H9 (cell line): ENCODE data around the gene TMEM109. TPM values are rescaled to one million over a fixed set of nuclear protein-coding genes. Genes with fewer than 3 reads are reported as not detected.

Experiments
- DNase-seq: peaks from one replicate; pipeline ENCODE4 v3.0.0-alpha.2; 2017
- H2AFZ ChIP-seq: one replicate; pipeline ENCODE4 v1.6.1; 2013; ENCODE audit warnings: mild to moderate bottlenecking, low read length, control low read depth, moderate library complexity
- H2AK5ac ChIP-seq: 2 replicates; pipeline ENCODE4 v1.6.1; 2013; ENCODE audit warnings: low read length, control low read depth, mixed read lengths; ENCODE audit not compliant: insufficient read length
- H2BK120ac ChIP-seq: one replicate; pipeline ENCODE4 v1.6.1; 2013; ENCODE audit warnings: low read depth, mild to moderate bottlenecking, low read length, control low read depth, inconsistent platforms; ENCODE audit not compliant: poor library complexity, severe bottlenecking
- H2BK12ac ChIP-seq: 2 replicates; pipeline ENCODE4 v1.6.1; 2013; ENCODE audit warnings: low read length, control low read depth, mixed read lengths, low read depth; ENCODE audit not compliant: insufficient read length
- H2BK15ac ChIP-seq: 2 replicates; pipeline ENCODE4 v1.6.1; 2013; ENCODE audit warnings: low read depth, low read length, control low read depth
- H2BK20ac ChIP-seq: one replicate; pipeline ENCODE4 v1.6.1; 2013; ENCODE audit warnings: low read depth, mild to moderate bottlenecking, low read length, control low read depth, inconsistent platforms; ENCODE audit not compliant: poor library complexity, severe bottlenecking
- H2BK5ac ChIP-seq: 2 replicates; pipeline ENCODE4 v1.6.1; 2013; ENCODE audit warnings: low read length, control low read depth, mixed read lengths; ENCODE audit not compliant: insufficient read length
- H3K14ac ChIP-seq: 2 replicates; pipeline ENCODE4 v1.6.1; 2013; ENCODE audit warnings: low read length, control low read depth; ENCODE audit not compliant: insufficient read depth
- H3K18ac ChIP-seq: 2 replicates; pipeline ENCODE4 v1.6.1; 2013; ENCODE audit warnings: low read depth, mild to moderate bottlenecking, mixed read lengths, low read length, control low read depth; ENCODE audit not compliant: insufficient read length
- H3K23ac ChIP-seq: 2 replicates; pipeline ENCODE4 v1.6.1; 2013; ENCODE audit warnings: low read length, control low read depth, mixed read lengths, low read depth; ENCODE audit not compliant: insufficient read length
- H3K23me2 ChIP-seq: 2 replicates; pipeline ENCODE4 v1.6.1; 2013; ENCODE audit warnings: low read depth, mild to moderate bottlenecking, mixed read lengths, low read length, control low read depth; ENCODE audit not compliant: insufficient read length, poor library complexity, severe bottlenecking
- H3K27ac ChIP-seq: 2 replicates; pipeline ENCODE4 v1.5.1; 2013; ENCODE audit warnings: low read length, control low read depth, mixed read lengths, low read depth; ENCODE audit not compliant: insufficient read length
- H3K27me3 ChIP-seq: 2 replicates; pipeline ENCODE4 v1.6.1; 2013; ENCODE audit warnings: low read length, control low read depth, inconsistent platforms; ENCODE audit not compliant: insufficient read depth
- H3K4ac ChIP-seq: 2 replicates; pipeline ENCODE4 v1.6.1; 2013; ENCODE audit warnings: low read depth, mild to moderate bottlenecking, control low read depth, inconsistent platforms, low read length, moderate library complexity
- H3K4me1 ChIP-seq: 2 replicates; pipeline ENCODE4 v1.6.1; 2013; ENCODE audit warnings: low read length, control low read depth, inconsistent platforms; ENCODE audit not compliant: insufficient read depth
- H3K4me2 ChIP-seq: 2 replicates; pipeline ENCODE4 v1.6.1; 2013; ENCODE audit warnings: low read length, control low read depth, mixed read lengths; ENCODE audit not compliant: insufficient read length, insufficient read depth
- H3K56ac ChIP-seq: 2 replicates; pipeline ENCODE4 v1.6.1; 2013; ENCODE audit warnings: low read depth, mild to moderate bottlenecking, mixed read lengths, low read length, control low read depth; ENCODE audit not compliant: insufficient read length
- H3K79me1 ChIP-seq: 2 replicates; pipeline ENCODE4 v1.6.1; 2013; ENCODE audit warnings: low read depth, mild to moderate bottlenecking, moderate library complexity, low read length, control low read depth, inconsistent platforms; ENCODE audit not compliant: insufficient read depth, poor library complexity, severe bottlenecking
- H3K79me2 ChIP-seq: 2 replicates; pipeline ENCODE4 v1.6.1; 2013; ENCODE audit warnings: low read length, control low read depth, inconsistent platforms; ENCODE audit not compliant: insufficient read depth
- H3K9ac ChIP-seq: 2 replicates; pipeline ENCODE4 v1.6.1; 2013; ENCODE audit warnings: low read length, control low read depth, mixed read lengths; ENCODE audit not compliant: insufficient read length; ENCODE audit errors: extremely low read depth
- H3K9me3 ChIP-seq: one replicate; pipeline ENCODE4 v1.6.1; 2013; ENCODE audit warnings: low read depth, low read length, inconsistent platforms; ENCODE audit not compliant: control insufficient read depth
- H3T11ph ChIP-seq: one replicate; pipeline ENCODE4 v1.6.1; 2013; ENCODE audit warnings: mild to moderate bottlenecking, low read length, control low read depth, inconsistent platforms
- H4K20me1 ChIP-seq: one replicate; pipeline ENCODE4 v1.6.1; 2013; ENCODE audit not compliant: control insufficient read depth, insufficient read length, insufficient read depth
- H4K5ac ChIP-seq: 2 replicates; pipeline ENCODE4 v1.6.1; 2013; ENCODE audit warnings: low read depth, mild to moderate bottlenecking, mixed read lengths, low read length, control low read depth; ENCODE audit not compliant: insufficient read length
- H4K8ac ChIP-seq: replicated peaks from 2 replicates; pipeline ENCODE4 v1.6.1; 2013; ENCODE audit warnings: low read length, control low read depth, mixed read lengths, low read depth; ENCODE audit not compliant: insufficient read length
- H4K91ac ChIP-seq: 2 replicates; pipeline ENCODE4 v1.6.1; 2013; ENCODE audit warnings: low read depth, mild to moderate bottlenecking, moderate library complexity, mixed read lengths, low read length, control low read depth; ENCODE audit not compliant: insufficient read length
- H3K27ac Mint-ChIP-seq, 3 experiments: 2 replicates in 2 of 3; 3 replicates in 1 of 3; pipeline ENCODE4 v1.8.0; 2020 to 2021; ENCODE audit warnings: mixed read lengths in 3 of 3, mild to moderate bottlenecking in 1 of 3, moderate library complexity in 1 of 3
- H3K27me3 Mint-ChIP-seq: 2 replicates; pipeline ENCODE4 v1.8.0; 2021; ENCODE audit warnings: low read depth, mild to moderate bottlenecking, moderate library complexity, mixed read lengths
- H3K36me3 Mint-ChIP-seq, 3 experiments: 2 replicates in 2 of 3; 3 replicates in 1 of 3; pipeline ENCODE4 v1.8.0; 2020 to 2021; ENCODE audit warnings: low read depth in 3 of 3, mixed read lengths in 3 of 3; ENCODE audit not compliant: insufficient read depth in 1 of 3
- H3K4me1 Mint-ChIP-seq, 2 experiments: 2 replicates each; pipeline ENCODE4 v1.8.0; 2020; ENCODE audit warnings: mixed read lengths in 2 of 2
- H3K4me3 Mint-ChIP-seq, 2 experiments: 2 replicates in 1 of 2; 3 replicates in 1 of 2; pipeline ENCODE4 v1.8.0; 2020 to 2021; ENCODE audit warnings: mild to moderate bottlenecking in 2 of 2, mixed read lengths in 2 of 2, moderate library complexity in 1 of 2
- H3K9me3 Mint-ChIP-seq, 2 experiments: 2 replicates in 1 of 2; 3 replicates in 1 of 2; pipeline ENCODE4 v1.8.0; 2020; ENCODE audit warnings: mild to moderate bottlenecking in 2 of 2, mixed read lengths in 2 of 2, moderate library complexity in 1 of 2
- CTCF ChIP-seq: fragments of 200-600 bp; sonication (generic); conservative IDR thresholded peaks from 3 replicates; pipeline ENCODE4 v1.8.0; 2021; ENCODE audit warnings: antibody characterized with exemption, mild to moderate bottlenecking
- WGBS: extraction: QIAGEN DNeasy Blood & Tissue Kit; methylation state at CpG from one replicate; pipeline ENCODE4 v1.1.7; 2013; ENCODE audit warnings: missing lambda C conversion rate, low lambda C conversion rate, mixed read lengths; ENCODE audit not compliant: insufficient read length; ENCODE audit errors: extremely low coverage; 5-methylcytosine and 5-hydroxymethylcytosine counted together
- total RNA-seq: library from RNA; stranded (reverse); gene quantifications from 2 replicates; pipeline ENCODE4 v1.2.1, GENCODE V29; 2021

TMEM109 gene
- total RNA-seq, 1 experiment from 2014 or later = 38.0 TPM

GRCh38 chr11:60946601-60947264 lies 32.8 kb downstream of the TMEM109 start:
- no peak for DNase-seq
- H4K5ac ChIP-seq = no peak overlapping the region
- H3T11ph ChIP-seq = no peak overlapping the region
- Mint-ChIP-seq H3K9me3 (no peaks in the 10 kb centered on the region; a peak in 1 of 5 replicates), H3K27ac (no peak overlapping the region), H3K4me1 (peaks cover 26 to 34% of the 10 kb centered on the region in 2 experiments), H3K4me3 (no peak overlapping the region), H3K36me3 (peaks cover 0 to 9% (median 2%) of the 10 kb centered on the region in 3 experiments; a peak in 4 of 7 replicates), H3K27me3 (peaks cover 29% of the 10 kb centered on the region)
- no peak overlapping the region for H4K8ac ChIP-seq
- H3K9ac ChIP-seq = no peak overlapping the region
- H3K4me2 ChIP-seq = no peak overlapping the region
- H4K91ac ChIP-seq = no peak overlapping the region
- H4K20me1 ChIP-seq = no peaks in the 10 kb centered on the region
- no peaks in the 10 kb centered on the region for H3K9me3 ChIP-seq
- H3K18ac ChIP-seq = no peak overlapping the region
- no peaks in the 10 kb centered on the region for H3K79me1 ChIP-seq
- no peak overlapping the region for H2BK12ac ChIP-seq
- no peak overlapping the region for H3K27ac ChIP-seq
- peaks cover 8% of the 10 kb centered on the region for H3K23me2 ChIP-seq
- no peak overlapping the region for H2BK120ac ChIP-seq
- no peaks in the 10 kb centered on the region for H3K4me1 ChIP-seq
- H3K4ac ChIP-seq = no peak overlapping the region
- no peak overlapping the region for H2BK15ac ChIP-seq
- no peak for TF ChIP-seq CTCF
- H3K56ac ChIP-seq = no peak overlapping the region
- H3K27me3 ChIP-seq = no peaks in the 10 kb centered on the region; the same call in 1 of the 2 replicates
- no peak overlapping the region for H2BK20ac ChIP-seq
- H3K23ac ChIP-seq = no peak overlapping the region
- no peak overlapping the region for H2AK5ac ChIP-seq
- H2BK5ac ChIP-seq = no peak overlapping the region
- no peak overlapping the region for H2AFZ ChIP-seq
- no peak overlapping the region for H3K14ac ChIP-seq
- no CpG with 5 or more reads among the region's 15 CpGs for WGBS
- no peaks in the 10 kb centered on the region for H3K79me2 ChIP-seq
